Measurements from ENCODE around the gene XRCC5. TPM values are rescaled to one million over a fixed set of nuclear protein-coding genes. Genes with fewer than 3 reads are reported as not detected.

XRCC5 gene
- total and polyA plus RNA-seq, 2 donors (not counting 1 experiment from before 2014, with no cell fraction given) = 45.5 to 198 TPM

DNA sequence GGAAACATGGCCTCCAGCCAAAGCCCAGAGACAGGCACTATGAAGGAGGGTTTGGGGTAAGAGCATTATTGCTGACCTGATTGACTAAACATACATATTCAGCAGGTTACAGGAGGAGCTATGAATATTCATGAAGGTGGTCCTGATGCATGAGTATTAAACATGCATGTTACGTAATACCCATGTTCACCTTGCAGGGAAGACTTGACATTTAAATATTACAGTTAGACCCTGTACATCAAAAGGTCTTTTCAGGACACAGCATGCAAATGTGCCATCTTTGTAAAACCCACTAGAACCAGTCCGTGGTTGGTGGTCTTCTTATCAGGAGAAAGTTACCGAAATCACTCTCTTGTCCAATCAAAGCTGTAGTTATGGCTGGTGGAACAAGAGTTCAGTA lies 59.9 kb downstream of the XRCC5 start:
- H3K4me3 ChIP-seq (ENCODE audit: control extremely low read depth in 1 of 5, extremely low read depth in 1 of 5, insufficient read depth in 1 of 5, low read depth in 2 of 5, low read length in 4 of 5) = no peak overlapping the region
- no peak overlapping the region for H3K27ac ChIP-seq (ENCODE audit: low read length in 2 of 2)
- peaks cover 0 to 1% (median 0%) of the 10 kb centered on the region in 3 donors for H3K9me3 ChIP-seq (ENCODE audit: control extremely low read depth in 1 of 3, control insufficient read depth in 2 of 3, insufficient read depth in 1 of 3, low read length in 2 of 3)
- peaks cover 45% of the 10 kb centered on the region for H3K79me2 ChIP-seq (ENCODE audit: control insufficient read depth, insufficient read depth, low read length)
- peaks cover 2% of the 10 kb centered on the region for H3K4me1 Mint-ChIP-seq
- no peaks in the 10 kb centered on the region for H3K27me3 ChIP-seq (replicated peaks in 1 of 4; ENCODE audit: control extremely low read depth in 1 of 4, control insufficient read depth in 3 of 4, insufficient read depth in 4 of 4, low read length in 3 of 4)
- TF ChIP-seq, protein P1, sequence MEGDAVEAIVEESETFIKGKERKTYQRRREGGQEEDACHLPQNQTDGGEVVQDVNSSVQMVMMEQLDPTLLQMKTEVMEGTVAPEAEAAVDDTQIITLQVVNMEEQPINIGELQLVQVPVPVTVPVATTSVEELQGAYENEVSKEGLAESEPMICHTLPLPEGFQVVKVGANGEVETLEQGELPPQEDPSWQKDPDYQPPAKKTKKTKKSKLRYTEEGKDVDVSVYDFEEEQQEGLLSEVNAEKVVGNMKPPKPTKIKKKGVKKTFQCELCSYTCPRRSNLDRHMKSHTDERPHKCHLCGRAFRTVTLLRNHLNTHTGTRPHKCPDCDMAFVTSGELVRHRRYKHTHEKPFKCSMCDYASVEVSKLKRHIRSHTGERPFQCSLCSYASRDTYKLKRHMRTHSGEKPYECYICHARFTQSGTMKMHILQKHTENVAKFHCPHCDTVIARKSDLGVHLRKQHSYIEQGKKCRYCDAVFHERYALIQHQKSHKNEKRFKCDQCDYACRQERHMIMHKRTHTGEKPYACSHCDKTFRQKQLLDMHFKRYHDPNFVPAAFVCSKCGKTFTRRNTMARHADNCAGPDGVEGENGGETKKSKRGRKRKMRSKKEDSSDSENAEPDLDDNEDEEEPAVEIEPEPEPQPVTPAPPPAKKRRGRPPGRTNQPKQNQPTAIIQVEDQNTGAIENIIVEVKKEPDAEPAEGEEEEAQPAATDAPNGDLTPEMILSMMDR (IDR thresholded peaks at IDR 0.05) = no peak
- no peak for TF ChIP-seq EZH2 (IDR thresholded peaks at IDR 0.05; ENCODE audit: borderline replicate concordance, insufficient read depth, low read depth, low read length, poor library complexity, severe bottlenecking)
- intact Hi-C loops (cut with micrococcal nuclease) = no loop called here
- no peak overlapping the region for H2AFZ ChIP-seq (ENCODE audit: insufficient read depth, low read depth, low read length, poor library complexity, severe bottlenecking)
- ChIA-PET CTCF (no interaction called here), POLR2A (no interaction called here)
- peaks cover 32 to 71% of the 10 kb centered on the region in 2 experiments for H3K36me3 ChIP-seq (replicated peaks in 1 of 2; ENCODE audit: control extremely low read depth in 1 of 2, control insufficient read depth in 1 of 2, extremely low read depth in 1 of 2, insufficient read depth in 2 of 2, low read length in 1 of 2)
- H3K4me2 ChIP-seq (replicated peaks; ENCODE audit: low read depth, low read length, poor library complexity, severe bottlenecking) = no peak overlapping the region
- no peak overlapping the region for H3K4me3 Mint-ChIP-seq
- no peak for DNase-seq
- H3K9me3 Mint-ChIP-seq (ENCODE audit: insufficient read depth) = no peaks in the 10 kb centered on the region
- no peaks in the 10 kb centered on the region for H3K27me3 Mint-ChIP-seq
- H3K27ac Mint-ChIP-seq = no peak overlapping the region
- no peaks in the 10 kb centered on the region for H3K4me1 ChIP-seq (ENCODE audit: control insufficient read depth in 2 of 2, insufficient read depth in 2 of 2, low read length in 2 of 2)
- H3K9ac ChIP-seq (ENCODE audit: low read length) = no peak overlapping the region
- H4K20me1 ChIP-seq (ENCODE audit: control insufficient read depth, insufficient read depth, low read length, poor library complexity, severe bottlenecking) = peaks cover 18% of the 10 kb centered on the region
- no peak for ATAC-seq (ENCODE audit: low read depth)
- WGBS (ENCODE audit: insufficient coverage) = no CpG with 5 or more reads among the region's 3 CpGs

DNA sequence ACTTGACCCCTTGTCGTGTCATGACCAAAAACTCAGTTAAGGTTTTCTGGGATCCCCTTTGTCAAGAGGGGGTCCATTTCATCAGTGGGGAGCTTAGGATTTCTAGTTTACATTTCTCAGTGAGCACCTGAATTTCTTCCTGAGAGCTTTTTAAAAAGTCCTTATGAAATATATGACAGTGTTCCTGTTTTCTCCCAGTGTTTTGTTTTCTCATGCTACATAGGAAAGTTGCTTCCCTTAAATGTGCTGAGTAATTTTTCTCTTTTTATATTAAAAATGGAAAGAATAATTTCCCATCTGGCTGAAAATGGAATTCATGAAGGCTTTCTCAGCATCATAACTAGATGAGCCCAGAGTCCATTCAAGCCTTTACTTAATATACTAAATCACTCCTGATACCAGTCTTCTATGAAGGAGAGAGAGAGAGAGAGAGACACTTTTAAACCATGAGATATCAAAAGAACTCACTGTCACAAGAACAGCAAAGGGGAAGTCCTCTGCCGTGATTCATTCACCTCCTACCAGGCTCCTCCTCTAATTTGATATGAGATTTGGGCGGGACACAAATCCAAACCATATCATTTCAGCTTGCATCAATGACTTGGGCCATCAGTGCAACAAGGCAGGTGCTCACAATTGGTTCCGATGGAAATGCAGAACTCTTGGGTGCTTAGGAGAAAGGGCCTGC lies 61.1 kb downstream of the XRCC5 start:
- no peak overlapping the region for H3K4me3 ChIP-seq (ENCODE audit: control extremely low read depth in 1 of 5, extremely low read depth in 1 of 5, insufficient read depth in 1 of 5, low read depth in 2 of 5, low read length in 4 of 5)
- ATAC-seq (ENCODE audit: low read depth) = no peak
- H3K27me3 Mint-ChIP-seq = no peaks in the 10 kb centered on the region
- no peaks in the 10 kb centered on the region for H3K27me3 ChIP-seq (replicated peaks in 1 of 4; ENCODE audit: control extremely low read depth in 1 of 4, control insufficient read depth in 3 of 4, insufficient read depth in 4 of 4, low read length in 3 of 4)
- H3K4me1 ChIP-seq (ENCODE audit: control insufficient read depth in 2 of 2, insufficient read depth in 2 of 2, low read length in 2 of 2) = no peaks in the 10 kb centered on the region
- CTCF ChIA-PET = no interaction called here
- no peak for DNase-seq
- intact Hi-C loops (cut with micrococcal nuclease) = no loop called here
- H3K79me2 ChIP-seq (ENCODE audit: control insufficient read depth, insufficient read depth, low read length) = peaks cover 47% of the 10 kb centered on the region
- POLR2A ChIA-PET = no interaction called here
- no peak overlapping the region for H3K27ac Mint-ChIP-seq
- no peak overlapping the region for H2AFZ ChIP-seq (ENCODE audit: insufficient read depth, low read depth, low read length, poor library complexity, severe bottlenecking)
- peaks cover 2% of the 10 kb centered on the region for H3K4me1 Mint-ChIP-seq
- no peak overlapping the region for H3K9ac ChIP-seq (ENCODE audit: low read length)
- no peak overlapping the region for H3K4me2 ChIP-seq (replicated peaks; ENCODE audit: low read depth, low read length, poor library complexity, severe bottlenecking)
- no peak overlapping the region for H3K27ac ChIP-seq (ENCODE audit: low read length in 2 of 2)
- WGBS (ENCODE audit: insufficient coverage) = 72% methylated on average over 2 of the region's 4 CpGs
- H3K9me3 Mint-ChIP-seq (ENCODE audit: insufficient read depth) = no peaks in the 10 kb centered on the region
- peaks cover 29 to 70% of the 10 kb centered on the region in 2 experiments for H3K36me3 ChIP-seq (replicated peaks in 1 of 2; ENCODE audit: control extremely low read depth in 1 of 2, control insufficient read depth in 1 of 2, extremely low read depth in 1 of 2, insufficient read depth in 2 of 2, low read length in 1 of 2)
- TF ChIP-seq, protein P1 (IDR thresholded peaks at IDR 0.05) = no peak
- no peak for TF ChIP-seq EZH2 (IDR thresholded peaks at IDR 0.05; ENCODE audit: borderline replicate concordance, insufficient read depth, low read depth, low read length, poor library complexity, severe bottlenecking)
- H3K9me3 ChIP-seq (ENCODE audit: control extremely low read depth in 1 of 3, control insufficient read depth in 2 of 3, insufficient read depth in 1 of 3, low read length in 2 of 3) = peaks cover 0 to 1% (median 0%) of the 10 kb centered on the region in 3 donors
- H3K4me3 Mint-ChIP-seq = no peak overlapping the region
- H4K20me1 ChIP-seq (ENCODE audit: control insufficient read depth, insufficient read depth, low read length, poor library complexity, severe bottlenecking) = peaks cover 22% of the 10 kb centered on the region
